HuH-7 (cell line): ENCODE results near the gene ONECUT2.
A peak's percentile ranks its signal among the peaks of the same experiment; 100 is the strongest.
"Not testable (repeated sequence)": the region's sequence is repeated elsewhere in the genome, so short reads cannot be mapped to it uniquely, and the experiment has no call there.

Experiments
- DNase-seq: peaks from one replicate; pipeline ENCODE4 v3.0.0; 2011; ENCODE audit warnings: low spot score

Gene ONECUT2

GRCh38 chr18:57446322-57446721 is 11.1 kb downstream of the ONECUT2 start:
- peak; percentile 50 for DNase-seq

- no peak for DNase-seq
Observed at GRCh38 chr18:57447154-57447621, 12.0 kb downstream of the ONECUT2 start.

DNA sequence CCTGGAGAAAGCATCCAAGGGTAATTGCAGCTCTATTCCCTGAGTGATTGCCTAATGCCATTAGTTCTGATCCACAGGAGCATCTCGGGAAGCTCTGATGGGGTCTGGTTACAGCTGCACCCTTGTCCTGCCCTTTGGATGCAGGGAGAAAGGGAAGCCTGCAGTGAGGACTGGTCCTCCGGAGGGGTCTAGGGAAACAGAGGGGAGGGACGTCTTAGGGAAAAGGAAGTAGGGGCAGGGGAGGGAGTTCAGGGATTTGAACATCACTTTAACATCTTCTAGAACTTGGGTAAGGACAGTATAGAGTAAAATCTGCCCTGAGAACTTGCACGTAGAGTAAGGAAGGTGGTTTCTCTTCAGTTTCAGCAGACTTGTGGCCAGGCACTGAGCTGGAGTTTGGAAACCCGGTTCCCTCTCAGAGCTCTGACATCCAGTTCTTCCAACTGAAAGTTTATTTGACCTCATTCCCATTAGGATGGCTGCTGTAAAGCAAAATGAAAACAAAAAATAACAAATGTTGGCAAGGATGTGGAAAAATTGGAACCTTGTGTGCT is 20.5 kb downstream of the ONECUT2 start:
- no peak for DNase-seq

DNA sequence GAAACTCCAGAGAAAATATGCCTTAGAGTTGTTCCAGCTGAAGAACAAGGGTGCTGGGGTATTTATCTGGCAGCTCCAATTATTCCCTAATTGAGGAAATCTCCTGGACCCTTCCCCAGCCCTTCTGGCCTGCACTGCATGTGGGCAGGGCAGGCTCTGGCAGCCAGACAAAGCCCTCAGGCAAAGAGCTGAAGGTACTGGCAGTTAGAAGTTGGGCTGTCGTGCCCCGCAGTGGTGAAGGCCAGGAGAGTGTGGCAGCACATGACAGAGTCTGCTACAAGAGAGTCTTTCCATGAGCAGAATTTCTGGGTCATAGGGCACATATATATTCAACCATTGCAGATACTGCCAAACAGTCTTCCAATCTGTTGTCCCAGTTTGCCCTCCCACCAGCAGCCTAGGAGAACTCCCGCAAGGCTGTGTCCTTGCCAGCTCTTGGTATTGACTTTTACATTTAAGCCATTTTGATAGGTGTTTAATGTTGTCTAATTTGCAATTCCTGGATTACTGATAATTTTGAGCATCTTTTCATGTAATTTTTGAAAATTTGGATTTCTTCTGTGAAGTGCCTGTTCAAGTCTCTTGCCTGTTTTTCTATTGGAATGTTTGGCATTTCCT is 26.6 kb downstream of the ONECUT2 start:
- DNase-seq, result no peak

DNA sequence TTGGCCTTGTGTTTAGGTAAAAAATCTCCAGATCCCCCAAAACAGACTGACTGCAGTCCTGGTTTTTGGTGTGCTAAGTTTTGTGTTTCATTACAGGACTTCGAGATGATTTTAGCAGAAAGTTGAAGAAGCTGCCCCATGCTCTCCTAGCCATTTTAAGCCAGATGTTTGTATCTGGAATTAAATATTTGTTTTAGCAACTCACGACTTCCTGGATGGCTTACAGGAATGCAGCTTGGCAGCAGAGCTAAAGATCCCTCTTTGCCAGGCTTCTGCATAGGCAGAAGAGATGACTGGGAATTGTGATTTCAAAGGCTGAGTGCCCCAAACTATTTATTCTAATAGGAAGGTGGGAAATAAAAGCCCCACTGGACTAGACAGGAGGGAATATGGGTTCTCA is 31.1 kb downstream of the ONECUT2 start:
- DNase-seq, result no peak

DNA sequence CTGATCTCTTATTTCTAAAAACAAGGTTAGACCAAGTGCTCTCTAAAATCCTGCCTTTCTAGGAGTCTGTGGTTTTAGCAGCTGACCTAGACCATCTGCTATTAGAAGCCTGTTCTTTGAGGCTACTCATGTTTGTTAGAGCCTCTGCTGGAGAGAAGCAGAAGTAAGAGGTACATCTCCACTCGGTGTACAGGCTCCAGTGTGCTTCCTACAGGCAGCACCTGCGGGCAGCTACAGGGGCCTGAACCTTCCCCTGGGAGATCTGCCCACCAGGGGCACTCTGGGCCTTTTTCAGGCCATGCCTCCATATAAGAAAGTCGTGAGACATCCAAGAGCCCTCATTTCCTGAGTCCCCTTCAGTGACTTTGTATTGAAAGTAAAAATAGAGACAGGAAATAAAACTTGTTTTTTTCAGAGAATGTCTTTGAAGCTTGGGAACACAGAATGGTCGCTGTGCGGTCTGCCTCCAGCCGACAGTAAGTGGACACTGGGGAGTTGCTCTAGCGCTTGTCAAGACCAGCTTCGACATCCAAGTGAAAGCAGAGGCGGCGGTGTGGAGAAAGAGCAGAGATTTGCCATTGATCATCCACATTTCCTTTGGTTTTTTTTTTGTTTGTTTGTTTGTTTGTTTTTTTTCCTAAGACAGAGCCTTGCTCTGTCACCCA is 31.7 kb downstream of the ONECUT2 start:
- DNase-seq, result no peak

DNA sequence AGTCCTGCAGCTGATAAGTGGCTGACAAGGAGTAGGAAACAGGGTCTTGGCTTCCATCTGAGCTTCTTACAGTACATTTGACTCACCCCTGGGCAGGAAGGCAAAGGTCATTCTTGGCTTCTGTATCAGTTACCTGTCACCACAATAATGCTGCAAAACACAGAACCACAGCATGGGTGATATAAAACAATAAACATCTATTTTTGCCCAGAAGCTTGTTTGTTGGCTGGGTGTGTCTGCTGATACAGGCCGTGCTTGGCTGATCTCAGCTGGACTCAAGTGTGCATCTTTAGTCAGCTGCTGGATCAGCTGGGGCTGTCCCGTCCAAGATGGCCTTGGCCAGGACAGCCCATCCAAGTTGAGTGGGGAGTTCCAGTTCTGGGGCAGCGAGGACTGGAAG is 34.7 kb downstream of the ONECUT2 start:
- DNase-seq, result no peak

- DNase-seq, result no peak
Observed at GRCh38 chr18:57475408-57475807, 40.2 kb downstream of the ONECUT2 start.

DNA sequence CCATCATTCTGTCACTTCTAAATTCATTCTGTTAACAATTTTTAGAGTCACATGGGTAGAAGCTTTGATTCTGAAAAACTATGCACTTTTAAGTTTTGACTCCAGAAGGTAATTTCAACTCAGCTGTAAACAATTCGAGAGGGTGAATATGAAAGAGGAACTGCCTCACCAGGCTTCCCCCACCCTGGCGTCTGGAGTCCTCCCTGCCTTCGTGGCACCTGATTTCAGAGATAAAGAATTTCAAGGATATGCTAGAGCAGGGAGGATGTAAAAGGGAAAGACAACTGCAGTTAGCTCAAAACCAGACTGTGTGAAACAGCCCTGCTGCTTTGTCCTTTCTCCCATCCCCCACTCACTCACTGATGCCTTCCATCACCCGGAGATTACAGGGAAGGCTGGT is 40.7 kb downstream of the ONECUT2 start:
- no peak for DNase-seq

DNA sequence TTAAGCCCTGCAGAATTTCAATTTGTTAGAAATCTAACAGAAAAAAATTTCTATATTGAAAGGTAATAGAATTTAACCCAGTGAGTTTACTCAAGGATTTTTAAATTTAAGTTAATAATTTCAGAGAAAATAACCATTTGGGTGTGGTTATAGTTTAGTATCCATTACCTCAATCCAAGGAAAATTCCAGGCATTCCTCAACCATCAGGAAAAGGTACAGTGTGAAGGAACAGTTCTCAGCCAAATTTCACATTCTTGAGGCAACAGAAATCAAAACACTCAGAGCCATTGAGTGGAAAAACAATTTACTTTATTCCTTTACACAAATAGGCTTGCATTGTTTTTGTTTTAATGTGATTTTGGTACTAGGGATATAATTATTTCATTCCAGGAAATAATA is 45.6 kb downstream of the ONECUT2 start:
- no peak for DNase-seq

DNA sequence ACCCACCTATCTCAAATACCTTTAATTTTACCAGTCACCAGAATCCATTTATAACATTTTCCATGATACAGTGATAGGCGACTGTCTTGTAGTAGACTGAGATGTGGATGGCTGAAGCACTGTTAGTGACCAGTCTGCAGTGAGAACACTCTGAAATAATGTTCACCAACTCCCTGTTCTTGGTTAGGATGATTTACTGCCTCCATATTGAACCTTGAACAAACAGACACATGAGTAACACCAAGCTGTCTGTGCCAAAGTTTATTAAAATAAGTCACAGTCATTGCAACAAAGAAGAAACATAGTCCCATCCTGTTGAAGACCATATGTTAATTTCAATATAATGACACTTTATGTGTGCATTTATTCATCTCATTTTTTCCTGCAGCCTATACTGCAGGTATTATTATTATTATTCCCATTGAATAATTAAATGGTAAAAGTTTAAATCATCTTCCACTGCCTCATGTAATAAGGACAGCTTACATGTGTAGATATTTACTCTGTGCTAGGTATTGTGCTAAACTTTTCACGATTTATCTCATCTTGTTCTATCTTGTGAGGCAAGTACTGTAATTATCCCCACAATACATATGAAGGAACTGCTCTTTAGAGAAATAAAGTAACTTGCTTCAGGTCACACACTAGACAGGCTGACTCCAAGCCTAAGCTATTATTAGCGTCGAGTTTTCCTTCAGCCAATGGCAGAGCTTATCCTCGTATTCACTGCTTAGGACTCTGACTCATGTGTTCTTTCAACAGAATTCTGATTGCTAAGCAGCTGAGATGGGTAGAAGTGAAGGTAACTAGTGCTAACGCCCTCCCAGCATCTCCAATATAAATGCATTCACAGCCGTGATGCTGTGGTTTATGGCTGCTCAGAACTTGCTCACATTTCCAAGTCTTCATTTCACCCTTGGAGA is 62.5 kb downstream of the ONECUT2 start:
- no peak for DNase-seq

DNA sequence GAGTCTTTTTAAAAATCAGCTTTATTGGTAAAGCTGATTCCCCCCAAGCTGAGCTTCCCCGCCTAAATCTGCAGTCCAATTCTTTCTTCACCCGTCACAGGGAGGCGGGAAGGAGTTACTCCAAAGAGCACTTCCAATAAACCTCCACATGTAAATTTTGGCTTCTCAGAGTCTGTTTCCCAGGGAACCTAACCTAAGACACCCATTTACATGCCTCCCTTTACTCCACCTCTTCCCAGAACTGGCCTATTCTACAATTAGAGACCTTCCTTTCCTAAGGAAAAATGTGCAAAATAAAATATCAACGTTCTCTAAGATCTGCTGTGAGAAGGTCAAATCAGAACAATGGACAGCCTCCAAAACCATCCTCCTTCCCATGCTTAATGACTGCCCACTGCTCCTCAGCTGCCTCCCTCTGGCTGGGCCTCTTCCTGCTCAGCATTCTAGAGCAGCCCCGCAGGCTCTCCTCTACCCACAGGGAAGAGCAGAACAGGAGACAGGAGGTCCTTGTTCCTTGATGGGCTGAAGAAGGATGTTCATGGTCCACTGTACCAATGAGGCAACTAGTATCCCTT is 63.6 kb downstream of the ONECUT2 start:
- DNase-seq, result no peak

DNA sequence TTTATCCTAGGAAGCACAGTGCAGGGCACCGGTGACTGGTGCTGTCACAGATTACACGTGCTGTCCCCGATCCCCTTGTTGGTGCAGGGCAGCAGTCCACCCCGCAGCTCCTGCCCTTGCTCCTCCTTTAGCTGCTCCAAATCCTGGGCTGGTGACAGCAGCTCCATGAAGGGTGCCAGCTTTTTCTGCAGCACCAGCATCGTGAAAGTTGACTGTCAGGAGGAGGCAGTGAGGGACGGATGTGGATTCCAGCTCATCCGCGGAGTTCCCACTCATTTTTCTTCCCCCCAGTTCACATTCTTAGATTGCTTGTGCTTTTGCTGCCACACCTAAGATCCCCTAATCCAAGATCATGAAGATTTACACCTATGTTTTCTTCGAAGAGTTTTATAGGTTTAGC is 67.5 kb downstream of the ONECUT2 start:
- no peak for DNase-seq

- DNase-seq, result no peak
Observed at GRCh38 chr18:57505231-57505630, 70.1 kb downstream of the ONECUT2 start.

GRCh38 chr18:57516056-57516455 is 80.9 kb downstream of the ONECUT2 start:
- DNase-seq, result no peak

- no peak for DNase-seq
Observed at GRCh38 chr18:57518533-57518932, 83.4 kb downstream of the ONECUT2 start.

- DNase-seq, result no peak
Observed at GRCh38 chr18:57519668-57520424, 84.7 kb downstream of the ONECUT2 start.

DNA sequence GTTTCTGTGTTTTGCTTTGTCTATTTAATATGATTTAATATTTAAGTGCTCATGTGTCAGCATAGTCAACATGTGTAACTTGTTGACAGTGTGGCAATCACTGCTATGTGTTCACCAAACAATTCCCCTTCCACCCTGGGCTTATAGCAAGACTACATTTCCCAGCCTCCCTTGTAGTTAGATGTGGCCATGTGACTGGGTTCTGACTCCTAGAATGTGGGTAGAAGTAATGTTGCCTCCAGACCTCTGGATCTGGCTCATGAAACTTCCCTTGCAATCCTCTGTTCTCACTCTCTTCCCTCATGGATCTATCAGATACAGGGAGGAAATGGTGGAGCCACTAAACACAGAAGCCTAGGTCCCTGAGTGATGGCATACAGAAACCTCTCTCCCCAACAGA is 87.2 kb downstream of the ONECUT2 start:
- not testable (repeated sequence) for DNase-seq

DNA sequence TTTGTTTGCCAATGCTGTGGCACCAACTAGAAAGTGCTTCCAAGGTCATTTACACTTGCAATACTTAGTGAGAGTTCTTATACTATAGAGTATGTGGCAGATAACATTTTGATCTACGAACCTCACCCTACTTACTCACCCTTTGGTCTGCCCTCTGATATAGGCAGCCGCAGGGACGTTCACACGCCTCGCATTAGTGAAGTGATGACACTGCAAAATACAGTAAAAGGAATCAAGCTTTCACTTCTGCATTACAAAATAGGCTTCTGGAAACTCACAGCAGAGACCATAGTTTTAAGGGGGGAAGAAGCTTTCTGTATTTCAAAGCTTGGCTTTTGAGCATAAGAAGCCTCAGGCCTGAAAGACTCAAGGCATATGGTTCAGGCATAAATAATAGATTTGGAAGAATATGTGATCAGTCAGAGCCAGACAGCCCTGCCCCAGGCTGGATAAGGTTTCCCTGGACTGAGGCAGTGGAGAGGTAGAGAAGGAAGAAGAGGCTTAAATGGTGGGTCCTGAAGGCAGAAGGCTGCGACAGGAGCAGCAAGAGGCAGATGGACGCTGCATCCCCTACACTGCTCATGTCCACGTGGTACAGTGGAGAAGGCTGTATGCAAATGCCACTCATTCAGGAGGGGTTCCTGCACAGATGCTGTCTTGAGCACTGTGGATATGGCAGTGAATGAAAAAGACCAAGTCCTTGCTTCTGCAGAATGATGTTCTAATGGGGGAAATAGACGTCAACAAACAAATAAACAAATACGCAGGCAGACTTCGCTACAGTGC is 88.2 kb downstream of the ONECUT2 start:
- DNase-seq, result no peak

GRCh38 chr18:57527556-57528229 is 92.5 kb downstream of the ONECUT2 start:
- no peak for DNase-seq
